SHP77 treated with DMSO at 0.1 percent for 48 hours (cell line): ENCODE data around the gene NUTM2D.
"Not testable (repeated sequence)": the region's sequence is repeated elsewhere in the genome, so short reads cannot be mapped to it uniquely, and the experiment has no call there.

Experiments
- DNase-seq: peaks from one replicate; lab custom pipeline; 2025; lab: John Stamatoyannopoulos, UW

The NUTM2D gene, protein sequence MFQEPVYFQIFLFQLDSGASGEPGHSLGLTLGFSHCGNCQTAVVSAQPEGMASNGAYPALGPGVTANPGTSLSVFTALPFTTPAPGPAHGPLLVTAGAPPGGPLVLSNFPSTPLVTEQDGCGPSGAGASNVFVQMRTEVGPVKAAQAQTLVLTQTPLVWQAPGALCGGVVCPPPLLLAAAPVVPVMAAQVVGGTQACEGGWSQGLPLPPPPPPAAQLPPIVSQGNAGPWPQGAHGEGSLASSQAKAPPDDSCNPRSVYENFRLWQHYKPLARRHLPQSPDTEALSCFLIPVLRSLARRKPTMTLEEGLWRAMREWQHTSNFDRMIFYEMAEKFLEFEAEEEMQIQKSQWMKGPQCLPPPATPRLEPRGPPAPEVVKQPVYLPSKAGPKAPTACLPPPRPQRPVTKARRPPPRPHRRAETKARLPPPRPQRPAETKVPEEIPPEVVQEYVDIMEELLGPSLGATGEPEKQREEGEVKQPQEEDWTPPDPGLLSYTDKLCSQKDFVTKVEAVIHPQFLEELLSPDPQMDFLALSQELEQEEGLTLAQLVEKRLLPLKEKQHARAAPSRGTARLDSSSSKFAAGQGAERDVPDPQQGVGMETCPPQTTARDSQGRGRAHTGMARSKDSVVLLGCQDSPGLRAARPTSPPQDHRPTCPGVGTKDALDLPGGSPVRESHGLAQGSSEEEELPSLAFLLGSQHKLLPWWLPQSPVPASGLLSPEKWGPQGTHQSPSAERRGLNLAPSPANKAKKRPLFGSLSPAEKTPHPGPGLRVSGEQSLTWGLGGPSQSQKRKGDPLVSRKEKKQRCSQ

DNA sequence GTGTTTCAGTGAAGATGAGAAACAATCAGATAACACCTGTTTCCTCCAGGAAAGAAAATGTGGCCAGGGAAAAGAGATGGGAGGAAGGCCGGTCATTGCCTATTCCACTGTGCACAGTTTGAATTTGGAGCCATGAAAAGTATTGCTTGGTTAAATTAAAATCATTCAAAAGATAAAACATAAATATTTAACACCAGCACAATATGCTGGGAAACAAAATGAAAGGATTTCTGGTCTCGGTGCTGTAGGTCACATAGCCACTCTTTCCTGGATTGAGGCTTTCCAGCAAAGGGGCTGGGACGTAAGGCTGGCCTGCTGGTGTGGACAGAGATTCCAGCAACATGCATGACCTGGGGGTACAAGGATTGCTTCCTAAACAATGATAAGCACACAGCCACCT lies at the start of gene NUTM2D:
Gene NUTM2D (plus strand): TSS at position 301 of the 400 bp plus-strand sequence. CDS start 522 bp downstream, outside the sequence.
- not testable (repeated sequence) for DNase-seq

DNA sequence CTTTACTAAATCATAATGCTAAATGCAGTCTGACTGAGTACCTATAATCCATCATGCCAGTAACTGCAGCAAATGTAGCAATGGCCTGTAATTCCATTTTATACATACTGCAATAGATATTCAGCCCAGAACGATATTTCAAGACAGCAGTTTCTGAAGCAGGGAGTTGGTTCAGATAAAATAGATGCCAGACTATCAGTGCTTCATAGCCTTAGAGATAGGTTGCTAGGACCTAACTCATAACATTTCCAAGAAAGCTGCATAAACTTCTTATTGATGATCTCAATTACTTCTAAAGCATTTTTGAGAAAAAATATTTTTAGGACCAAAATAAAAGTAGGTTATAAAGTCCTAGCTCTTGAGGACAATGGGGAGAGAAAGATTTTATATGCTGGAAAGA lies 48.8 kb upstream of the NUTM2D start:
- DNase-seq, result not testable (repeated sequence)

DNA sequence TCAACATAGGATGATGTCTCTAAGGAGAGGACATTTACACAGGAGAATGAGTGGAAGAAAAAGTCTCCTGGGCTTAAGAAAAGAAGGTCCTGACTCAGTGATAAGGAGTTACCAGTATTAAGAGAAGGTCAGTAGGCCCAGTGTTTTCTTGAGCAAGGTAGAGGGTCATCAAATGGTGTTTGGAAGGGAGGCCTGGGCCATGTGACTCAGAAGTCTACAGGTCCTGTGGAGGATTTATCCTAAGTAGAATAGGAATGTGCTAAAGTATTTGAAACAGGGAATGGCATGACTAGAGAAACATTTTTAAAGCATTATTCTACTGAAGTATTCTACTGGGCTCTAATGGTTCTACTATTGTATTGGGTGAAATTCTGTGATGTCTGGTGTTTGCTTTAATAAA lies 47.9 kb upstream of the NUTM2D start:
- not testable (repeated sequence) for DNase-seq

DNA sequence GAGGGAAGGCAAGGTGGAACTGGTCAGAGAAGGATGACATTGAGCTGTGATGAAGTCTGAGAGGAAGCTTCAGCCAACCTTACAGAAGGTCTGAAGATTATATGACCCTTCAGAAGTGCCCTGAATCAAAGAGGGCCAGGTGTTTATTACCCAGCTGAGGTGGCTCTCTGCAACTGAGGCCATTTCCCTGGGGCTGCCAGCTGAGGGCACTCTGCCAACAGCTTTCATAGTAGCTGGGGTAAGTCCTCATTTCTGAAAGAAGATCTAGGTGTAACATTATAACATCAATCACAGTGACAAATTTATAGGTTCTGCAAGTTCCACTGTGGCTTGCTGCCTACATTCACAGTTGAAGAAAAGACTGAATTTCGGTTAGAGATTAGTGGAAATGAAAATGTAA lies 46.0 kb upstream of the NUTM2D start:
- not testable (repeated sequence) for DNase-seq

GRCh38 chr10:87313649-87314359 lies 43.7 kb upstream of the NUTM2D start:
- DNase-seq, result not testable (repeated sequence)

GRCh38 chr10:87314360-87314973 lies 43.1 kb upstream of the NUTM2D start:
- not testable (repeated sequence) for DNase-seq

DNA sequence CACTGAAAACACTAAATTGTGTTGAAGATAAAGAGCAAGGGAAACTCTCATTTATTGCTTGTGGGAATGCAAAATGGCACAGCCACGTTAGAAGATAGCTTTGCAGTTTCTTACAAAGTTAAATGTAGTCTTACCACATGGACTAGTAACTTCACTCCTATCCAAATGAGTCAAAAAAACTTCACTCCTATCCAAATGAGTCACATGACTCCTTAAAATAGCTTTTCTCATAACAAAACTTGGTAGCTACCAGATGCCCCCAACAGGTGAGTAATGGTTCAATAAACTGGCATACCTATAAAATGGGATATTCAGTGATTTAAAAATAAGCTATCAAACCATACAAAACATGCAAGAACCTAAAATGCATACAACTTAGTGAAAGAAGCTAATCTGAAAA lies 36.0 kb upstream of the NUTM2D start:
- DNase-seq, result not testable (repeated sequence)

GRCh38 chr10:87324559-87324958 lies 33.0 kb upstream of the NUTM2D start:
- not testable (repeated sequence) for DNase-seq

DNA sequence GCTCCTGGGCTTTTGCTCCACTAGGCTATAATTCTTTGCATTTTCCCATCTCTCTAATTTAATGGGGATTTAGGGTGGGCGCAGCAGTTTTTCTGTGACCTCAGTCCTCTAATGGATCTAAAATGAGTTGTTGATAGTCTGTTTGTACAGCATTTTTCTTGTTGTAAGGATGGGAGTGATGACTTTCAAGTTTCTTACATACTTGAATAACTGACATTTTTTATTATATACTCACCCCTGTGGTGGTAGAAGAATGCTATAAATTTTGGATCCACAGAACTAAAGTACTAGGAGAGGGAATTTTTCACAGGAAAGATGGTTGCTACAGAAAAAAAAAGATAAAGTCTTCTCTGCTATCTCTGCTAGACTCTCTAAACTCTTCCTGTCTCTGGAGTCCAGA lies 29.6 kb upstream of the NUTM2D start:
- not testable (repeated sequence) for DNase-seq

DNA sequence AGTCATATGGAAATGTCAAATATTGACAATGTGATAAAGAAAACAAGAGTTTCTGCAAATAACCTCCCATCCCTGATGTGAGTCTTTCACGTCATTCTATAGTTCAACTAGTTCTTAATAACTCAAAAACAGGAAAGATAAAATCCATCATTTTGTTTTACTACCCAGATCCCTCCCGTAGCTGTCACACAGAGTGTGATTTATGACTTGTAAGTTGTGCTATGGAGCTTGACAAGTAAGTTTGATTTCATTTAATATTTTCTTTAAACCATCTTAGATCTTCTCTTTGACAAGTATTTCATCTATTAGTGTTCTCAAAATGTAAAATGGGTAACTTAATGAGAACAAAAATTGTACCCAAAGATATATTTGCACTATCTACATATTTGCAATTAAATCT lies 28.4 kb upstream of the NUTM2D start:
- not testable (repeated sequence) for DNase-seq

GRCh38 chr10:87332687-87333086 lies 24.9 kb upstream of the NUTM2D start:
- not testable (repeated sequence) for DNase-seq

GRCh38 chr10:87340411-87340810 lies 17.1 kb upstream of the NUTM2D start:
- DNase-seq, result not testable (repeated sequence)

DNA sequence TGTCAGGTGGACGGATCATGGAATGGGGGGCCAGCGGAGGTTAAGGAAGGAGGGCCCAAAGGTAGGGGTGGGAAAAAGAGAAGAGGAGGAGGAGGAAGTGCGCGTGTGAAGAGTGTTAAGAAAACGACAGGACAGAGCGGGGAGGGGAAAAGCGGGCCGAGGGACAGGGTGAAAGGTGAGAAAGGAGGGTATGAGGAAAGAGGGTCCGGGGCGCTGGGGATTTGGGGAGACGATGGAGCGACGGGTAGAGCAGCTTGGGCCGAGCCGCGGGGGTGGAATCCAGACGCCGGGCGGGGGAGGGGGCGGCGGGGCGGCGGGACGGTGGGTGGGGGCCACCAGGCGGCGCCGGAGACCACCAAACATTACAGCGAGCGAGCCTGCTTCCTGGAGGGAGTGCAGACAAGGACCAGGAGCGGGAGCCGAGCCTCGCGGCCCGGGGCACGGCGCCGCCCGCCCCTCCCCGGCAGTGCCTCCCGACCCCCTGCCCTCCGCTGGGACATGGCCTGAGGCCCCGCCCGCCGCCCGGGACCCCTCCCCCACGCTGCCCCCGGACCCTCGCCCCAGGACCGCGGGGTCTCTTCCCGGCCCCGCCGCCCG lies 15.9 kb upstream of the NUTM2D start:
- not testable (repeated sequence) for DNase-seq

- peak; percentile 31 for DNase-seq
Observed at GRCh38 chr10:87342249-87342710, 15.3 kb upstream of the NUTM2D start.

- not testable (repeated sequence) for DNase-seq
Observed at GRCh38 chr10:87342711-87343258, 14.8 kb upstream of the NUTM2D start.

GRCh38 chr10:87345743-87346142 lies 11.8 kb upstream of the NUTM2D start:
- not testable (repeated sequence) for DNase-seq

DNA sequence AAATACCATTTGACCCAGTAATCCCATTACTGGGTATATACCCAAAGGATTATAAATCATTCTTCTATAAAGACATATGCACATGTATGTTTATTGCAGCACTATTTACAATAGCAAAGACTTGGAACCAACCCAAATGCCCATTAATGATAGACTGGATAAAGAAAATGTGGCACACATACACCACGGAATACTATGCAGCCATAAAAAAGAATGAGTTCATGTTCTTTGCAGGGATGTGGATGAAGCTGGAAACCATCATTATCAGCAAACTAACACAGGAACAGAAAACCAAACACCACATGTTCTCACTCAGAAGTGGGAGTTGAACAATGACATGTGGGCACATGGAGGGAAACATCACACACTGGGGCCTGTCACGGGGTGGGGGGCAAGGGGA lies 7.4 kb upstream of the NUTM2D start:
- not testable (repeated sequence) for DNase-seq

- DNase-seq, result not testable (repeated sequence)
Observed at GRCh38 chr10:87352825-87353224, 4.7 kb upstream of the NUTM2D start.

DNA sequence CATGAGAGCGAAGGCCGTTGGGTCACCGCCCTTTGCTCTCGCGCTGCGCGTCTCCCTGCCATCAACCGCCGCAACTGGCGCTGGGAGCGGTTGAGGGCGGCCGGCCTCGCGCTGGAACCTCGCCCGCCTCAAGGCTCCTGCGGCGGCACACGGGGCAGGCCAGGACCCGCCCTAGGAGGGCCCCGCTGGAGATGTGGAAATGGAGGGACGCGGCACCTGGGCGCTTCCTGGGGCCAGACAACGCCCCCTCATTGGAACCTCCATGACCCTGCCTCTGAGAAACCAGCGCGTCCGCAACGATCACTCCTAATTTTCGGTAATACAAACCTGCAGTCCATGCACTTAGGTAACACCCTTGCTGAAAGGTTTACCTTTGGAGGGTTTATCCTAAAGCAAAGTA lies 2.4 kb upstream of the NUTM2D start:
- not testable (repeated sequence) for DNase-seq

DNA sequence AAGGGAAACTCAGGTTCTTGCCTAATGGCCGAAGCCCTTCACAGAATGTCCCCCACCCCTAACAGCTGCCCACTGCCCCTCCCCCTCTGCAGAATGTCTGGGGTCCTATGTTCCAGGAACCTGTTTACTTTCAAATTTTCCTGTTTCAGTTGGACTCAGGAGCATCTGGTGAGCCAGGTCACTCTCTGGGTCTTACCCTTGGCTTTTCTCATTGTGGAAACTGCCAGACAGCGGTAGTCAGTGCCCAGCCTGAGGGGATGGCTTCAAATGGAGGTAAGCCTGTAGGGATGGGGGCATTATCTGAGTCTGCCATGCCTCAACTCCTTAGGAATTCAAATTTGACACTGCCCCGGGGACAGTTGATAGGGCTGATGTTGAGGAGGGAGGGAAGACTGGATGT lies 615 bp downstream of the NUTM2D start:
- DNase-seq, result not testable (repeated sequence)
